NCI-H2081 treated with DMSO at 0.1 percent for 48 hours (cell line): ENCODE measurements around the gene GIT2.
"Not testable (repeated sequence)": the region's sequence is repeated elsewhere in the genome, so short reads cannot be mapped to it uniquely, and the experiment has no call there.

Experiments
- DNase-seq: peaks from one replicate; lab custom pipeline; 2025; lab: John Stamatoyannopoulos, UW

Gene GIT2

DNA sequence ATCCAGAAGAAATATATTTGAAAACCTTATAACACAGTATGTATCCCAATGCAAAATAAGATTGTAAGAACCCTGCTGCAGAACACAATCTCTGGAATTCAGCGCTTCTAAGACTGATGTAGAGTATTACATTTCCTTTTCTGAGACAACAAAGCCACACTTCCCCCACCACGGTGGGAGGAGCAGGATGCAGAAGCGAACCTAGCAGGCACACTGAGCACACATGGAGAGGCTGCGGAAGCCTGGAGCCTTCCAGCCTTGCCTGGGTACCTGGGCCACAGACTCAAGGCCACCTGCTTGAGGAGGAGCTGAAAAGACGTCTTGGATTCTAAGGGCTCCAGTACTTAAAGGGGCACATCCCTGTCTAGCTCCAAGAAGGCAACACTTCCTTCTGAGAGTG lies 49.7 kb downstream of the GIT2 start:
- DNase-seq = no peak

DNA sequence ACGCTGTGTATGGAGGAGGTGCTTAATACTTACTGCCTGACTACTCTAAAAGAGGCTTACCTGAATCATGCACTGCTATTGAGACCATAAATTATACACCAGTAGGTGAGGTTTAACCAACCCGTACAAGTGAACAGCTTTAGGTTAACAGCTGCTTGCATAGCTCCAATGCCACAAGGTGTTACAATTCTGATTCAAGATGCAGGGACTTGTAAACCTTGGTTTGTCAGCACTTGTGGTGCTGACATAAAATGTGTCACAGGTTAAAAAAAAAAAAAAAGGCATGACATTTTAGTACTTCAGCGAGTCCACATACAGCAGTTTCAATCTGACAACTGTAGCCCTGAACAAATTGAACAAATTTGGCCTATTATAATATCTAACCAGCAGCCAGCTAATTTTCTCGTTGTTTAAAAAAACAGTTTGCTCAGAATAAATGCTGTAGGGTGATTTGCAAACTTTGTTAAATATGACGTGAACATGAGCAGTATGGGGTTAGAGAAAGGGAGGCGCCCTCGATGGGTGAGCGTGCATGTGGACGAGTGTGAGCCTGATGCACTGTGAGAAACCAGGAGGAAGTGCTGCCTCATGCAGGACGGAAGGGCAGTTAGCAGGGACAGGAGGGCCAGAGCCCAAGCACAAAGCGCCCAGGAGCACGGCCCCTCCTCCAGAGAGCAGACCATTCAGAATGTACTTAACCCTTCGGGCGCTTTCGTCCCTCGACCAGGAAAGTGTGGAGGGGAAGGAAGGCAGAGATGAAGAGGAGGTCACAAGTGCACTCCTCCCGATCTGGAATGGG lies 51.4 kb downstream of the GIT2 start:
- no peak for DNase-seq

DNA sequence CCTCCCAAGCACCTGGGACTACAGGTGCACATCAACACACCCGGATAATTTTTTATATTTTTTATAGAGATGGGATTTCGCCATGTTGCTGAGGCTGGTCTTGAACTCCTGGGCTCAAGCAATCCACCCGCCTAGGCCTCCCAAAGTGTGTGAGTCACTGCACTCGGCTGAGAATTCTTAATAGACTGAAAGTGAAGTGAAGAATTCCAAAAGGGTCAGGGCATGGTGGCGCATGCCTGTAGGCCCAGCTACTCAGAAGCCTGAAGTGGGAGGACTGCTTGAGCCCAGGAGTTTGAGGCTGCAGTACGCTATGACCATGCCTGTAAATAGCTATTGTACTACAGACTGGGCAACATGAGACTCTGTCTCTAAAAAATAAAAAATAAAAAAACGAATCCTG lies 52.4 kb downstream of the GIT2 start:
- DNase-seq = no peak

DNA sequence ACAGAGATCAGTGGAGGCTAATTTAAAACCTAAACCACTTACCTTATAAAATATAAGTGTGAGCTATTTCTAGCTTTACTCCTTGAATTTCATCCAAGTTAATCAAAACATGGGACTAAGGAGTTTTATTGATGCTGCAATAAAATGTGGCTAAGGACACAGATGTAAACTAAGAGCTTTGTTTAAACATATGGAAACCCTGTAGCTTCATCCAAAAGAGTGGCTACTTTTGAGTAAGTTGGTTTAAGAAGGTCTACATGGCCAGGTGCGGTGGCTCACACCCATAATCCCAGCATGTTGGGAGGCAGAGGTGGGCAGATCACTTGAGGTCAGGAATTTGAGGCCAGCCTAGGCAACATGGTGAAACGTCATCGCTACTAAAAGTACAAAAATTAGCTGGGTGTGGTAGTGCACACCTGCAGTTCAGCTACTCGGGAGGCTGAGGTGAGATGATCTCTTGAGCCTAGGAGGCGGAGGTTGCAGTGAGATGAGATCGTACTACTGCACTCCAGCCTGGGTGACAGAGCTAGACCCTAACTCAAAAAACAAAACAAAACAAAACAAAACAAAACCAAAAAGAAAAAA lies 55.7 kb downstream of the GIT2 start:
- no peak for DNase-seq

DNA sequence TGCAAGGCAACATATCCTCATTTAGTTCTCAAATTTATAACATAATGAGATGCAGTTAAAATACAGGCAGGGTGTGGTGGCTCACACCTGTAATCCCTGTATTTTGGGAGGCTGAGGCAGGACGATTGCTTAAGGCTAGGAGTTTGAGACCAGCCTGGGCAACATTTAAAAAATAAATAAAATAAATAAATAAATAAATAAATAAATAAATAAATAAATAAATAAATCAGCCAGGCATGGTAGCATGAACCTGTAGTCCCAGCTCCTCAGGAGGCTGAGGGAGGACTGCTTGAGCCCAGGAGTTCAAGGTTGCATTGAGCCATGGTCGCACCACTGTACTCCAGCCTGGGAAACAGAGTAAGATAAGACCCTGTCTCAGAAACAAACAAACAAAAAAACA lies 56.7 kb downstream of the GIT2 start:
- DNase-seq = no peak

DNA sequence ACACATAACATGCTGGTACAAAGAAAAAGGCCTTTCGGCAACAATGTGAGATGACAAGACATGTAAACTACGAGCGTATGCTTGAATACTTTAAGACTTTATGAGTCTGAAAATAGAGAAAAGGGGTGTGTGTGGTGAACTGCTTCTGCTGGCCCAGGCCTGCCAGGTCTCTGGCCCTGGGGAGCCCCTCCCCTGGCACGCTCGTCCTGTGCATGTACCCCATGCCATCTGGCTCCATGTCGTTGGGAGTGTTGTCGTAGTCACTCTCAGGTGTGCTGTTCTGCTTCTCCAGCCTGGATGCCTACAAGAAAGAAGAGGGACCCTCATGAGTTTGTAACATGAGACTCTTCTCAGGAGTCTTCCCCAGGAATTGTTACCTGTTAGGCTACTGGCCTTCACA lies 57.2 kb downstream of the GIT2 start:
- DNase-seq = no peak

DNA sequence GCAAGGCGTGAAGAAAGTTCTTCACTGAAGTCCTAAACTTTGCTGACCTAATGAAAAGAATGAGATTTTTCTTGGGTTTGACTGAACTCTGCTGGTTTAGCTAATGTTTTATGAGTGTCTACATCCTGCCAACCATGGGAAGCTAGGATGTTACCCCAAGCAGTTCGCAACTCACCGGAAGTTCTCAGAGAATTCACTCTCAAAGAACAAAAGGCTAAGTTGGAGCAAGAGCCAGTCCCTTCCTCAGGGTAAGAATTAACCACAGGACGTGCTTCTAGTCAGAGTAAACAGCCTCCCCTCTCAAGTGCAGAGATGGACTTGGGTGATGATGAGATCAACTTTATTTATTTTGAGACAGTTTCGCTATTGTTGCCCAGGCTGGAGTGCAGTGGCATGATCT lies 58.8 kb downstream of the GIT2 start:
- no peak for DNase-seq

DNA sequence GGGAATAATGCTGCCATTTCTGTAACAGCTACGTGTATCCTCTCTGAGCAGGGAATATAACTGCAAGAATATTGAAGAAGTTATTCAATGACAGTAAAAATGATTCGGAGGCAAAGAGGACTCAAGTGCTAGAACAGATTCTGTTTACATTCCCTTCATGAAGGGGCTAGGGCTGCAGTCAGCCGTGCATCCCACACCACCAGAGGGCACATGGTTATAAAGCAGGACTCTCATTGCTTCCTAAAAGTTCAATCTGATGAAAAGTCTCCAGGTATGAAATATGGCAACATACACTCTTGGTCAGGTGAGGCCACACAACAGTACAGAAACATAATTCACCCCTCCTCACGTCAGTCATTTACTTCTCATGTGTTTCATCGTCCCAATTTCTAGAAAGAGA lies 62.1 kb downstream of the GIT2 start:
- no peak for DNase-seq

DNA sequence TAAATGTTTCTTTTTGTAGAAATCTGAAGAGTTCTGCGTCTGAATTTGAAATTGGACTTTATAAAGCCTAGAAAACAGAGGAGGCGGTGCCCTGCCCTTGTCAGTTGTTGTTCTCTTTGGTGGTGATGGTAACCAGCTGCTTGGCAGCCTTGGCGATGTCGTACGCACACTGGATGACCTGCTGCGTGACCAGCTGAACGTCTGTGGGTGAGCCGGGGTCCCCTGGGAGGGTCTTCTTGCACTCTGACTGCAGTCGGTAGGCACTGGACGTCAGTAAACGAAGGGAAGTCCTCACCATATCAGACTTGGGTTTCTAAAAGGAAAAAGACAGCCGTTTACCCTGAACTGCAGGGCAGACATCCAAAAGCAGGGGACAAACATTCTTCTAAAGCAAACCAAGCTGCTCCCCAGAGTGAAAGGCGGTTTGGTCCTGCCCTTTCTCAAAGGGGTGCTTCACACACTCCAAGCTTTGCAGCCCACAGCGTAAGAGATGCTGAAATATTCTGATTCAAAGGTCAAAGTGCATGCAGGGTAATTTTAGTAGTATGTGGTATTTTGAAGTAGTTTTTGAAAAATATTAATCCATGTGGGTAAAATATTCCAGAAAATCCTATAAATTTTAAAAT lies 63.2 kb downstream of the GIT2 start:
- no peak for DNase-seq

DNA sequence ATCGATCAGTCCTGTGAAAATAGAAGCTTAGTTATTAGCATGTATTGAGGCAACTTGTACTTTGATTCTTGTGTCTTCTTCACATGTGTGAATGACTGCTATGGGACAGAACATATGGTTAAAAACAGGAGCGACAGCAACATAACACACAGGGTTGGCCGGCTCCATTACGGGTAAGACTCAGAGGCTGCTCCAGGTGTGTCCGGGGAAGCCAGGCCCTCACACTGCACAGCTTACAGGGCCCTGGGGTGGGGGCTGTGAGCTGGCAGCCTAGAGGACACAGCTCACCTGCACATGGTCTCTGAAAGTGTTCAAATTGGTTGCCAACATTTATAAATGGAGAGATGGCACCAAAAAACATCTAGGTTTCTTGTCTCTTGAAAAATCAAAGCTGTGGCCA lies 65.0 kb downstream of the GIT2 start:
- DNase-seq = no peak

DNA sequence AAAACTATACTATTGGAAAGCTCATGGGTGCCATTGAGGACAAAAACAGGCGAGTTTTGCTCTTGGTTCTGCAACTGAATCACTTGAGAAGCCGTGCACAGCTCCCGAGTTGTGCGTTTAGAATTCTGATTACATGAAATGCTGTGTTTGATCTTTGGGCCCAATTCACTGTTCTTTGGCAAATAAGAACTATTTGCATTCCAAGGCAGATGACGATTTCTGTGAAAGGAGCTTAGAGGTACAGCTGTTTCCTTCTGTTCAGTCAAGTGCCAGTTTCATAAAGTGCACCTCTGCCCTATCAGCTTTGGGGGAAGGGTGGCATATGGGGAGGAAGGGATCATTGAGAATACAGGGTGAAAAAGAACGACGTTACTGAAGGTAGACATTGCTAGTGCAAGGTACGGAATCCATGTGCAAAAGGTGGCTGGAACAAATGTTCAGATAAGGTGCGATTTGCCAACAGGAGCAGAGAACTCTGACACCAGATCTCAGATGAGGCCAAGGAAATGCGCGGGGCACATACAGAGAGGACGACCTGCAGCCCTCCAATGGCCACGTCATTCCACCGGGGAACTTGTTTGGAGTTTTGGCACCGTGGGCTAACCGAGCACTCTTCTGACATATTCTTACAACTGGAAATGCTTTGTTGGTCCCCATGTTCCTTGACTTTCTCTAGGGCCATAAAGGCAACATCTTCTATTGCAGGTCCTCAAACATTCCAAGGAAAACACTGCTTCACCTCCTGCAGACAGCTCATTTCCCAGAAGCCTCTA lies 66.0 kb downstream of the GIT2 start:
- DNase-seq = no peak

DNA sequence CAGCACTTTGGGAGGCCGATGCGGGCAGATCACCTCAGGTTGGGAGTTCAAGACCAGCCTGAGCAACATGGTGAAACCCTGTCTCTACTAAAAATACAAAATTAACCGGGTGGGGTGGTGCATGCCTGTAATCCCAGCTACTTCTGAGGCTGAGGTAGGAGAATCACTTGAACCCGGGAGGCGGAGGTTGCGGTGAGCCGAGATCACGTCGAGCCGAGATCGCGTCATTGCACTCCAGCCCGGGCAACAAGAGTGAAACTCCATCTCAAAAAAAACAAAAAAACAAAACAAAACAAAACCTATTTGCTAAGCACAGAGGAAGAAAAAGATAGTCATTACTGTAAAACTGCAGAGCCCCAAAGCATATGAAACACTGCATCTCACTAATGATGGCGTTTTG lies 66.8 kb downstream of the GIT2 start:
- DNase-seq = not testable (repeated sequence)

DNA sequence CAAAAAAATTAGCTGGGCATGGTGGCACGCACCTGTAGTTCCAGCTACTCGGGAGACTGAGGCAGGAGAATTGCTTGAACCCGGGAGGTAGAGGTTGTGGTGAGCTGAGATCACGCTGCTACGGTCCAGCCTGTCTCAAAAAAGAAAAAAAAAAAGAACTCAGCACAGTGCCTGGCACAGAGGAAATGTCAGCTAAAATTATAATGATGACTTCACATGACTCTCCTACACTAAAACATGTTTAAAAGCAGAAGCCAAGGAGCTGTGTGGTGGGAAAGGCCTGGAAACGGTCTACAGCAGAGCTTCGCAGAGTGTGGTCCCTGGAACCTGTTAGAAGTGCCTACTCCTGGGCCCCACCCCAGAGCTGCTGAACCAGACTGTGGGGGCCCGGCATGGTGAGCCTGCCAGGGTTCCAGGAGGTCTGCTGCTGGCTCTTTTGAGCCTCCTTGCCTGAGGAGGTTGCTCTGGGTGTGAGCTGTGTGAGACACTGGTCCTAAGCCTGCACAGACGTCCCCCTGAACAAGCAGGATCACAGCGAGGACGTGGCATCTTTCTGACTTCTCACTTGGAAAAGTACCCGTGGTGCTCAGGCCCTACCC lies 68.0 kb downstream of the GIT2 start:
- no peak for DNase-seq

DNA sequence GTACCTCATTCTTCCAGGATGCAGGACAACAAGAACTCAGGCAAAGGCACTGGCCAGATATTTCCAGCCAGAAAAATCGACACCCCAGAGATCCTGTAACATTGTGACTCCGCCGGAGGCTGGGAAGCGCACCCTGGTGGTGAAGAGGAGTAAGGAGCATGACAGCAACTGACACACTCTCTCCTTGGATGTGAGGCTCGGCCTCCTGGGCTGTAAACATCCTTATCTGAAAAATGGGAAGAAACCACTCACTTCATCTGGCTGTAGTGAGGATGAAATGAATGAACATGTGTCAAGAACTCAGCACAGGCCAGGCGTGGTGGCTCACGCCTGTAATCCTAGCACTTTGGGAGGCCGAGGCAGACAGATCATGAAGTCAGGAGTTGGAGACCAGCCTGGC lies 68.5 kb downstream of the GIT2 start:
- no peak for DNase-seq

DNA sequence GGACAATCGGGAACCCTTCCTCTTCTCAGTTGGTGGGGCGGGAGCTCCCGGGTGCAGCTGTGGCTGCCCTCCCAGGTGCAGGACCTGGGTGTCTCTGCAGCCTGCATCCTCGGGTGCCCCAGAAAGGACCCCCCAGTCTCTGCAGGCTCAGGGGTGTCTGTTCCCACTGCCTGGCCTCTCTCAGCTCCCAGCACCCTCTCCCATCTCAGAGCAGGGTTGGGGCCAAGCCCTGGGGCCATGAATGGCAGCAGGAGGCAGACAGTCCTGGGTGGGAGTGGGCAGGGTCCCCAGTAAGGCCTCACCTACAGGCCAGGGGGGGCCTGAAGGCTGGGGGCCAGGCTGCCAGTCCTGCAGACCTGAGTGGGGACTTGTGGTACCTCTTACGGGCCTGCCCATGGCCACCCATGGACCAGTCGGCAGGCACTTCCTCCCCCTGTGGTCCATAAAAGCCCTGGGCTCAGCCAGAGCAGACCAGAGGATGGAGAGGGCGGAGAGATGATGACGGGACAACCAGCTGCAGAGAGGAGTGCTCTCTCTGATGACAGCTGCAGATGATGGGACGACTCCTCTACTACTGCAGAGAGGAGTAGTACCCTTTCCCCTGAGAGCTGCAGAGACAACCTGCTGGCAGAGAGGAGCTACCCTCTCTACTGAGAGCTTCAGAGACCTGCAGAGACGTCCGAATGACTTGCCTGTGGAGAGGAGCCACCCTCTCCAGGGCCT lies 69.5 kb downstream of the GIT2 start:
- no peak for DNase-seq

DNA sequence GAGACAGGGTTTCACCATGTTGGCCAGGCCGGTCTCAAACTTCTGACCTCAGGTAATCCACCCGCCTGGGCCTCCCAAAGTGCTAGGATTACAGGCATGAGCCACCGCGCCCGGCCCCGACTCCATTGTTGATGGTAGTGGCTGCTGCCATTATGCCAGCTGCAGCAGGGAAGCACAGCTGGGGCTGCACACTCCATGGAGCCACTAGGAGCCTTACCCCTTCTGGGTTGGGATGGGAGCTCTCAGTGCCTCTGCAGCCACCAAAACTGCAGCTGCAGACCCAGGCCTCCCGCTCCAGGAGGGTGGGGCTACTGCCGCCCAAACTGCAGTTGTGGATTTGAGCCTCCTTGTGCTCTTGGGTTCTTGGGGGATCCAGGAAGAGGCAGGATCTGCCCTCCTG lies 70.2 kb downstream of the GIT2 start:
- DNase-seq = no peak

DNA sequence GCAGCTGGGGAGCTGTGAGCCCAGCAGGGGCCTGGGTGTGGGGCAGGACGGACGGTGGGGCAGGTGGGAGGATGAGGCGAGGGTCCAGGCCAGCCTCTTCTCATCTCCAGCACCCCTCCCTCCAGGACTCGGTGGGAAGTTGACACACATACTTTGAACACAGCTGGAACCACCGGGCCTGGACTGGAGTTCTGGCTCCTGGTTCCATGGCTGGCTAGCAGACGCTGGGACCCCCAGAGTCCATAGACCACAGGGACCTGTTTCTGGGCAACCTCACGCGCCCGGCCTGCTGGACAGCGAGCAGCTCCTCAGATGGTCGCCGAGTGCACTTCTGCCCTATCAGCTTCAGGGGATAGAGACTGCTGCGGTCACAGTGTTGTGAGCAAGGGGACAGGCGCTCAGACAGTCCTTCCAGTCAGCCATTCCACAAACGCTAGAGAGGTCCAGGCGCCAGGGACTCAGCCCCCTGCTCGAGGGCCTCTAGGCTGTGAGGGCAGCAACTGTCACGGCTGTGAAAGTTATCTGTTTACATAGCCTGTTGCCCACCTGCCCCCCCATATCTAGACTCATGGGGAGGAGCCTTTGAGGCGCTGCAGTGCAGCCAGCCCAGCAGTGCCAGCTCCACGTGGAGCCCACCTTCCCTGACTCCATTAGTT lies 70.9 kb downstream of the GIT2 start:
- no peak for DNase-seq

DNA sequence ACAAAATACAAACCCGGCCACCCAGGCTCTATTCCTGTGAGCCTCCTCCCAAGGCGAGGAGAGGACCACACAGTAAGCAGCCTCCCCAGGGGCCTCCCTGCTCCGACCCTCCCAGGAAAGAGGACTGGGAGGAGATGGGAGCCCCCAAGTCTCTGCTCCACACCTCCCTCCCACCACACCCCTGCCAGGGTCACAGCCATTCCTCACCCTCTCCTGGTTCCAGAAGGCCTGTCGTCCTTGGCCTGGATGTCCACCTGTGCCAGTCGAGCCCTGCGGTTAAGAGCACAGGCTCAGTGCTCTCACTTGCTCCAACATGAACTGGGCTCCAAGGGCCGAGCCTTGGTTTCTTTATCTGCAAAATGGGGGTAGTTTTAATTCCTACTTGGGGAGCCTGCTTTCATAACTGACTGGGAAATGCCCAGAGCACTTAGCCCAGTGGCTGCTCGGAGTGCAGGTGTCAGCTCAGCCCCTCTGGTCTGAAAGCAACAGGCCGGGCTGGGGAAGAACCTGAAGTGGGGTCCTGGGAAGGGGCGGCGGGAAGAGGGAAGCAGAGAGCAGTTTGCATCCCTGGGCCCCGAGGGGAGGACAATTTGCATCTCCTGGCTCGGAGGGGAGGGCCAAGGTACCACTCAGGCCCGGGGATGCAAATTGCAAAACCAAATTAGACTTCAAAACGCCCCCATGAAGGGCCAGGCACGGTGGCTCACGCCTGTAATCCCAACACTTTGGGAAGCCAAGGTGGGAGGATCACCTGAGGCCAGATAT lies 72.5 kb downstream of the GIT2 start:
- DNase-seq = no peak

DNA sequence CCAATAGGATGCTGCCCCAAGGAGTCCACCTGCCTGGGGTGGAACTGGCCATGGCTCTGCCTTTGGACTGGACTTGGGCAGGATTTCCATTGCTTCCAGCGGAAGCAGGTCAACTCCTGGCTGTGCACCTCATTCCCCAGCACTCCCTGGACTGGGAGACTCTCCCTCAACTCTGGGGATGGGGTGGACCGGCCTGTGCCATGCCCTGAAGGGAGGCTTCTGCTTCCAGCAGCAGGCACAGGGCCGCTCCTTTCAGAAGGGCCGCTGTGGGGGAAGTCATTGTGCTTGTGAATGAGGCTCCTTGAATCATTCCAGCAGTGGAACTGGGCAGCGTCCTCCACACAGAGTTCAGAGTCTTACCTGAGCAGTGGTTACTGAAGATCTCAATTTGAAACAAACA lies 73.1 kb downstream of the GIT2 start:
- no peak for DNase-seq

DNA sequence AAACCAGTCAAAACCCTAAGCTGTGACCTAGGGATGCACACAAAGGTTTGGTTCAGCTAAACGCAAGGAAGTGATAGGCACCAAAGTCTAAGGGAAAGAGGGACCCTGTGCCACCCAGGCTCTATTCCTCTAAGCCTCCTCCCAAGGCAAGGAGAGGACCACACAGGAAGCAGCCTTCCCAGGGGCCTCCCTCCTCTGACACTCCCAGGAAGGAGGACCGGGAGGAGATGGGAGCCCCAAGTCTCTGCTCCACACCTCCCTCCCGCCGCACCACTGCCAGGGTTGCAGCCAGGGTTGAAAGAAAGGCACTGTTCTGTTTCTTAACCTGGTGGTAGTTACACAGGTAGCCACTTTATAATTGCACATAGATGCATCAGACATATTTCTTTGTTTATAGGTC lies 74.2 kb downstream of the GIT2 start:
- no peak for DNase-seq
